HEK293 (cell line): ENCODE results near the gene GGA1.

ENCODE experiments used
- ATF2 ChIP-seq: fragments of 450-650 bp; formaldehyde crosslinking; IDR thresholded peaks from 2 replicates; pipeline ENCODE4 v1.5.1; 2016; ENCODE audit warnings: missing biosample characterization, missing genetic modification characterization, low read depth
- CTCF ChIP-seq: fragments of 450-650 bp; formaldehyde crosslinking; IDR thresholded peaks from 2 replicates; pipeline ENCODE4 v1.5.1; 2016; ENCODE audit warnings: missing biosample characterization, missing genetic modification characterization
- EGR2 ChIP-seq: fragments of 450-650 bp; formaldehyde crosslinking; IDR thresholded peaks from 2 replicates; pipeline ENCODE4 v1.5.1; 2016; ENCODE audit warnings: low read depth, missing biosample characterization, missing genetic modification characterization
- GFI1B ChIP-seq: fragments of 450-650 bp; formaldehyde crosslinking; IDR thresholded peaks from 2 replicates; pipeline ENCODE4 v1.5.1; 2016; ENCODE audit warnings: missing biosample characterization, missing genetic modification characterization
- GLI2 ChIP-seq: fragments of 450-650 bp; formaldehyde crosslinking; IDR thresholded peaks from 2 replicates; pipeline ENCODE4; 2017; ENCODE audit warnings: missing biosample characterization, missing genetic modification characterization, low read depth, borderline replicate concordance
- HIC1 ChIP-seq: fragments of 450-650 bp; formaldehyde crosslinking; IDR thresholded peaks from 2 replicates; pipeline ENCODE4 v1.5.1; 2016; ENCODE audit warnings: missing biosample characterization, missing genetic modification characterization
- HOXA7 ChIP-seq: sonication (generic); formaldehyde crosslinking; IDR thresholded peaks from 2 replicates; pipeline ENCODE4 v1.8.1; 2022; ENCODE audit warnings: missing genetic modification reagents, borderline replicate concordance
- KLF16 ChIP-seq: fragments of 450-650 bp; formaldehyde crosslinking; IDR thresholded peaks from 2 replicates; pipeline ENCODE4 v1.5.1; 2017; ENCODE audit warnings: missing biosample characterization, missing genetic modification characterization
- KLF17 ChIP-seq: fragments of 450-650 bp; formaldehyde crosslinking; IDR thresholded peaks from 2 replicates; pipeline ENCODE4 v1.5.1; 2016; ENCODE audit warnings: missing biosample characterization, missing genetic modification characterization
- SP2 ChIP-seq: fragments of 450-650 bp; formaldehyde crosslinking; IDR thresholded peaks from 2 replicates; pipeline ENCODE4 v1.5.1; 2016; ENCODE audit warnings: missing biosample characterization, missing genetic modification characterization
- ZBTB10 ChIP-seq: fragments of 450-650 bp; formaldehyde crosslinking; IDR thresholded peaks from 2 replicates; pipeline ENCODE4 v1.5.1; 2016; ENCODE audit warnings: missing biosample characterization, missing genetic modification characterization
- ZBTB7A ChIP-seq: fragments of 450-650 bp; formaldehyde crosslinking; IDR thresholded peaks from 2 replicates; pipeline ENCODE4 v1.5.1; 2016; ENCODE audit warnings: low read depth, missing biosample characterization, missing genetic modification characterization
- ZFP37 ChIP-seq: fragments of 450-650 bp; formaldehyde crosslinking; IDR thresholded peaks from 2 replicates; pipeline ENCODE4 v1.5.1; 2016; ENCODE audit warnings: missing biosample characterization, missing genetic modification characterization
- ZNF155 ChIP-seq: fragments of 450-650 bp; formaldehyde crosslinking; IDR thresholded peaks from 2 replicates; pipeline ENCODE4 v1.5.1; 2016; ENCODE audit warnings: missing biosample characterization, missing genetic modification characterization
- ZNF184 ChIP-seq: fragments of 450-650 bp; IDR thresholded peaks from 2 replicates; pipeline ENCODE4 v1.5.1; 2018; ENCODE audit warnings: missing biosample characterization, mild to moderate bottlenecking, missing genetic modification characterization
- ZNF280C ChIP-seq: fragments of 450-650 bp; formaldehyde crosslinking; IDR thresholded peaks from 2 replicates; pipeline ENCODE4 v1.5.1; 2016; ENCODE audit warnings: missing biosample characterization, missing genetic modification characterization
- ZNF292 ChIP-seq: fragments of 450-650 bp; formaldehyde crosslinking; IDR thresholded peaks from 2 replicates; pipeline ENCODE4 v1.5.1; 2016; ENCODE audit warnings: low read depth, missing biosample characterization, missing genetic modification characterization, borderline replicate concordance
- ZNF335 ChIP-seq: fragments of 450-650 bp; formaldehyde crosslinking; conservative IDR thresholded peaks from 2 replicates; pipeline ENCODE4 v1.5.1; 2016; ENCODE audit warnings: missing biosample characterization, missing genetic modification characterization
- ZNF394 ChIP-seq: fragments of 450-650 bp; formaldehyde crosslinking; IDR thresholded peaks from 2 replicates; pipeline ENCODE4 v1.5.1; 2016; ENCODE audit warnings: missing biosample characterization, missing genetic modification characterization, mild to moderate bottlenecking, moderate library complexity, borderline replicate concordance
- ZNF416 ChIP-seq: fragments of 450-650 bp; formaldehyde crosslinking; IDR thresholded peaks from 2 replicates; pipeline ENCODE4 v1.5.1; 2016; ENCODE audit warnings: missing biosample characterization, missing genetic modification characterization
- ZNF521 ChIP-seq: fragments of 450-650 bp; formaldehyde crosslinking; IDR thresholded peaks from 2 replicates; pipeline ENCODE4 v1.5.1; 2017; ENCODE audit warnings: missing biosample characterization, mild to moderate bottlenecking, missing genetic modification characterization
- ZNF701 ChIP-seq: fragments of 450-650 bp; formaldehyde crosslinking; IDR thresholded peaks from 2 replicates; pipeline ENCODE4 v1.5.1; 2016; ENCODE audit warnings: missing biosample characterization, missing genetic modification characterization
- ZNF707 ChIP-seq: fragments of 450-650 bp; formaldehyde crosslinking; IDR thresholded peaks from 2 replicates; pipeline ENCODE4 v1.5.1; 2016; ENCODE audit warnings: missing biosample characterization, missing genetic modification characterization
- ZNF785 ChIP-seq: fragments of 450-650 bp; formaldehyde crosslinking; IDR thresholded peaks from 2 replicates; pipeline ENCODE4 v1.5.1; 2016; ENCODE audit warnings: missing biosample characterization, missing genetic modification characterization
- ZSCAN16 ChIP-seq: fragments of 450-650 bp; formaldehyde crosslinking; IDR thresholded peaks from 2 replicates; pipeline ENCODE4 v1.5.1; 2016; ENCODE audit warnings: missing biosample characterization, missing genetic modification characterization
- ZXDB ChIP-seq: fragments of 450-650 bp; formaldehyde crosslinking; IDR thresholded peaks from 2 replicates; pipeline ENCODE4 v1.5.1; 2016; ENCODE audit warnings: missing biosample characterization, missing genetic modification characterization

GGA1 gene

GRCh38 chr22:37608477-37609239 is at the start of gene GGA1 (continued):
- TF ChIP-seq HOXA7 (CRISPR knock-in tag) (no peak), GLI2 (tag by site-specific recombination) (no peak), ZFP37 (0 out of 2 replicates have a peak, but pooled peaks have one; percentile 40), ZNF521 (no peak), KLF17 (tag by site-specific recombination) (peak; percentile 74), HIC1 (tag by site-specific recombination) (peak; percentile 89), EGR2 (tag by site-specific recombination) (peak; percentile 58; the same call in 1 of the 2 replicates), ZNF292 (no peak), ZNF280C (tag by site-specific recombination) (no peak), ZNF335 (tag by site-specific recombination) (peak; percentile 96), ATF2 (tag by site-specific recombination) (no peak), ZBTB7A (peak; percentile 78), ZNF184 (tag by site-specific recombination) (no peak), ZNF416 (tag by site-specific recombination) (no peak), ZNF701 (tag by site-specific recombination) (no peak), ZNF155 (tag by site-specific recombination) (no peak), ZNF785 (no peak), ZSCAN16 (no peak), ZBTB10 (tag by site-specific recombination) (peak; percentile 46), ZNF707 (tag by site-specific recombination) (no peak), CTCF (no peak; the same call in 1 of the 2 replicates), ZXDB (tag by site-specific recombination) (peak; percentile 94), KLF16 (tag by site-specific recombination) (peak; percentile 97), GFI1B (tag by site-specific recombination) (no peak), SP2 (tag by site-specific recombination) (peak; percentile 85), ZNF394 (tag by site-specific recombination) (peak; percentile 15; the same call in 1 of the 2 replicates)
